PC-3 (cell line): ENCODE data around the gene ADCY5. TPM values are rescaled to one million over a fixed set of nuclear protein-coding genes. Genes with fewer than 3 reads are reported as not detected.

Experiments
- ATAC-seq: fragments of 200-7000 bp; cut with Tn5 transposase; 2 replicates; pipeline ENCODE4 v1.9.1; 2020; ENCODE audit warnings: mild to moderate bottlenecking, moderate library complexity
- BruUV-seq: library from RNA; stranded (reverse); fragments of 400-500 nt; replicated peaks from 2 replicates; lab custom pipeline; 2021; lab: Mats Ljungman, UMichigan
- CTCF ChIA-PET: fragments of 300-600 bp; sonication (Branson Sonifier 250); formaldehyde crosslinking; loops from one replicate; lab custom pipeline; 2022; ENCODE audit warnings: antibody characterized with exemption; lab: Charles Lee
- POLR2A ChIA-PET: fragments of 300-600 bp; sonication (Branson Sonifier 250); formaldehyde crosslinking; loops from one replicate; lab custom pipeline; 2022; ENCODE audit warnings: antibody characterized with exemption; ENCODE audit not compliant: unreplicated experiment; lab: Charles Lee
- DNase-seq: peaks from one replicate; pipeline ENCODE4 v3.0.0-alpha.2; 2015
- H2AFZ ChIP-seq: fragments of 300-600 bp; sonication (generic); 2 replicates; pipeline ENCODE4 v1.6.0; 2016; ENCODE audit warnings: antibody characterized with exemption, low read length
- H3F3A ChIP-seq: fragments of 300-600 bp; sonication (generic); one replicate; pipeline ENCODE4 v1.6.0; 2017; ENCODE audit warnings: antibody characterized with exemption, low read length, control low read depth, mild to moderate bottlenecking; ENCODE audit not compliant: unreplicated experiment
- H3K27ac ChIP-seq: fragments of 300-600 bp; sonication (generic); 2 replicates; pipeline ENCODE4 v1.5.1; 2016; ENCODE audit warnings: mild to moderate bottlenecking, low read length
- H3K27me3 ChIP-seq: fragments of 300-600 bp; sonication (generic); 2 replicates; pipeline ENCODE4 v1.6.1; 2016; ENCODE audit warnings: low read length, mixed read lengths
- H3K36me3 ChIP-seq: fragments of 300-600 bp; sonication (generic); 2 replicates; pipeline ENCODE4 v1.6.1; 2016; ENCODE audit warnings: low read depth, mixed run types, low read length, mixed read lengths
- H3K4me1 ChIP-seq: fragments of 300-600 bp; sonication (generic); 2 replicates; pipeline ENCODE4 v1.5.1; 2016; ENCODE audit warnings: low read length; ENCODE audit not compliant: insufficient read depth
- H3K4me2 ChIP-seq: fragments of 300-600 bp; sonication (generic); 2 replicates; pipeline ENCODE4 v1.6.0; 2016; ENCODE audit warnings: low read length
- H3K4me3 ChIP-seq: fragments of 300-600 bp; sonication (generic); 2 replicates; pipeline ENCODE4 v1.5.1; 2016; ENCODE audit warnings: mild to moderate bottlenecking, low read length, mixed read lengths
- H3K79me2 ChIP-seq: fragments of 300-600 bp; sonication (generic); 2 replicates; pipeline ENCODE4 v1.6.1; 2017; ENCODE audit warnings: low read length, mixed read lengths
- H3K9ac ChIP-seq: fragments of 300-600 bp; sonication (generic); 2 replicates; pipeline ENCODE4 v1.6.0; 2016; ENCODE audit warnings: mild to moderate bottlenecking, low read length
- H3K9me2 ChIP-seq: fragments of 300-600 bp; sonication (generic); replicated peaks from 2 replicates; pipeline ENCODE4 v1.6.1; 2016; ENCODE audit warnings: mixed run types, low read length, mixed read lengths
- H3K9me3 ChIP-seq: fragments of 300-600 bp; sonication (generic); 2 replicates; pipeline ENCODE4 v1.6.1; 2016; ENCODE audit warnings: low read length, mixed read lengths
- H4K20me1 ChIP-seq: fragments of 300-600 bp; sonication (generic); 2 replicates; pipeline ENCODE4 v1.6.1; 2016; ENCODE audit warnings: low read length, mixed read lengths
- CTCF ChIP-seq: fragments of 300-600 bp; sonication (generic); conservative IDR thresholded peaks from 2 replicates; pipeline ENCODE4 v1.5.1; 2017; ENCODE audit warnings: antibody characterized with exemption, low read depth, mild to moderate bottlenecking, low read length
- EZH2 ChIP-seq: fragments of 300-600 bp; sonication (generic); IDR thresholded peaks from one replicate; pipeline ENCODE4 v1.6.1; 2017; ENCODE audit warnings: antibody characterized with exemption, mild to moderate bottlenecking, low read length; ENCODE audit not compliant: unreplicated experiment
- EZH2phosphoT487 ChIP-seq: fragments of 300-600 bp; sonication (generic); IDR thresholded peaks from 2 replicates; pipeline ENCODE4 v1.6.1; 2018; ENCODE audit warnings: mild to moderate bottlenecking, antibody characterized with exemption, low read length, borderline replicate concordance
- intact Hi-C: fragments of 100-400 bp; cut with micrococcal nuclease; formaldehyde crosslinking; loops from 2 replicates; pipeline ENCODE4 v1.9.0; 2023
- total RNA-seq: library from RNA; depleted of rRNA; stranded (reverse); fragments of >200 nt; gene quantifications from 2 replicates; pipeline ENCODE4 v1.2.3, GENCODE V29; 2014

The ADCY5 gene
- total RNA-seq, 1 experiment from 2014 or later: not detected

GRCh38 chr3:123445702-123446101, 3.2 kb downstream of the ADCY5 start:
- POLR2A ChIA-PET: no interaction called here
- Histone ChIP-seq H4K20me1 (no peaks in the 10 kb centered on the region), H3K4me2 (no peak overlapping the region), H3K9me3 (no peaks in the 10 kb centered on the region), H2AFZ (no peak overlapping the region), H3K27ac (no peak overlapping the region), H3K79me2 (no peaks in the 10 kb centered on the region), H3K4me3 (no peak overlapping the region), H3K4me1 (no peaks in the 10 kb centered on the region), H3K36me3 (no peaks in the 10 kb centered on the region), H3K27me3 (peaks cover 74% of the 10 kb centered on the region), H3K9me2 (no peaks in the 10 kb centered on the region), H3F3A (no peaks in the 10 kb centered on the region), H3K9ac (no peak overlapping the region)
- CTCF ChIA-PET: no interaction called here
- ATAC-seq: no peak
- no TSS peak for BruUV-seq
- DNase-seq: no peak
- no peak for TF ChIP-seq EZH2
- no peak for TF ChIP-seq CTCF
- TF ChIP-seq EZH2phosphoT487: no peak
- intact Hi-C loops: no loop called here

DNA sequence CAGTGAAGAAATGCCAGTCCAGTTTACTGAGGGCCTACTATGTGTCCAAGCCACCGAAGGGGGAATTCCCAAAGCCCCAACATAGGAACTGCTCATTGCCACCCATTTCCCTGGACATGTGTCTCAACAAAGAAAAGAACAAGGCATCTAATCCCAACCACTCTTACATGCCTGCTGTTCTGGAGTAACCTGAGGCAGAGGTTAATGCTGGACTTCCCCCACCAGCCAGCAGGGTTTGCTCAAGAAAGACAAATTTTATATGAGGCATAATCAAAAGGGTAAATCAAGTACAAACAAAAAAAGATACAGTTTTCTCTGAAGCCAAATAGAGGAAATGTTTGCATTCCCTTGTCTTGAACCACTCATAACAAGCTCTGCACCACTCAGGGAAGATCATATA, 4.1 kb downstream of the ADCY5 start:
- H3F3A ChIP-seq: no peaks in the 10 kb centered on the region
- no peaks in the 10 kb centered on the region for H3K9me2 ChIP-seq
- H3K4me1 ChIP-seq: no peaks in the 10 kb centered on the region
- no TSS peak for BruUV-seq
- peaks cover 73% of the 10 kb centered on the region for H3K27me3 ChIP-seq
- no peaks in the 10 kb centered on the region for H3K79me2 ChIP-seq
- H4K20me1 ChIP-seq: no peaks in the 10 kb centered on the region
- intact Hi-C loops: no loop called here
- CTCF ChIA-PET: no interaction called here
- no peak overlapping the region for H3K4me3 ChIP-seq
- no peaks in the 10 kb centered on the region for H3K36me3 ChIP-seq
- ATAC-seq (no peak), DNase-seq (no peak)
- no peak overlapping the region for H3K4me2 ChIP-seq
- POLR2A ChIA-PET: no interaction called here
- H3K9ac ChIP-seq: no peak overlapping the region
- no peak overlapping the region for H3K27ac ChIP-seq
- H2AFZ ChIP-seq: no peak overlapping the region
- H3K9me3 ChIP-seq: no peaks in the 10 kb centered on the region
- no peak for TF ChIP-seq EZH2phosphoT487
- no peak for TF ChIP-seq CTCF
- no peak for TF ChIP-seq EZH2

- no peak for TF ChIP-seq CTCF
- no peak for TF ChIP-seq EZH2phosphoT487
- TF ChIP-seq EZH2: no peak
- ATAC-seq: no peak
- H3K9me3 ChIP-seq: no peaks in the 10 kb centered on the region
Observed at GRCh38 chr3:123444023-123444422, 4.9 kb downstream of the ADCY5 start.

More at GRCh38 chr3:123444023-123444422, 4.9 kb downstream of the ADCY5 start:
- intact Hi-C loops: no loop called here
- peaks cover 73% of the 10 kb centered on the region for H3K27me3 ChIP-seq
- H3K4me2 ChIP-seq: no peak overlapping the region
- DNase-seq: no peak
- H3K79me2 ChIP-seq: no peaks in the 10 kb centered on the region
- no peak overlapping the region for H2AFZ ChIP-seq
- ChIA-PET CTCF (no interaction called here), POLR2A (no interaction called here)
- H3K4me1 ChIP-seq: no peaks in the 10 kb centered on the region
- H3K27ac ChIP-seq: no peak overlapping the region
- H3K9me2 ChIP-seq: no peaks in the 10 kb centered on the region
- no peaks in the 10 kb centered on the region for H4K20me1 ChIP-seq
- H3K36me3 ChIP-seq: no peaks in the 10 kb centered on the region
- H3K9ac ChIP-seq: no peak overlapping the region
- H3K4me3 ChIP-seq: no peak overlapping the region
- no TSS peak for BruUV-seq
- H3F3A ChIP-seq: no peaks in the 10 kb centered on the region
